GM19463 (cell line): Measurements from ENCODE around the gene PRKCI.
A peak's percentile ranks its signal among the peaks of the same experiment; 100 is the strongest.
"Not testable (repeated sequence)": the region's sequence is repeated elsewhere in the genome, so short reads cannot be mapped to it uniquely, and the experiment has no call there.

Source experiments
- ATAC-seq: cut with Tn5 transposase; IDR thresholded peaks from one replicate; pipeline ENCODE4 v1.9.1; 2021; ENCODE audit warnings: mild to moderate bottlenecking, moderate library complexity; ENCODE audit not compliant: unreplicated experiment

PRKCI gene

GRCh38 chr3:170221924-170222646 is at the start of gene PRKCI:
TSS of gene PRKCI (plus strand) at chr3:170222424. CDS start at chr3:170222670, 246 bp downstream.
- ATAC-seq = peak; percentile 96

GRCh38 chr3:170178651-170179050 is 43.6 kb upstream of the PRKCI start:
- no peak for ATAC-seq

GRCh38 chr3:170179432-170179831 is 42.8 kb upstream of the PRKCI start:
- no peak for ATAC-seq

- peak; percentile 11 for ATAC-seq
Observed at GRCh38 chr3:170180079-170180907, 41.9 kb upstream of the PRKCI start.

GRCh38 chr3:170180908-170181885 is 41.0 kb upstream of the PRKCI start, which contains the start of gene PHC3:
TSS of gene PHC3 (minus strand) at chr3:170181733. CDS start at chr3:170181715, 18 bp downstream.
- peak; percentile 72 for ATAC-seq

- peak; percentile 14 for ATAC-seq
Observed at GRCh38 chr3:170189398-170190256, 32.6 kb upstream of the PRKCI start.

GRCh38 chr3:170195759-170196158 is 26.5 kb upstream of the PRKCI start:
- not testable (repeated sequence) for ATAC-seq

- ATAC-seq = no peak
Observed at GRCh38 chr3:170196833-170197232, 25.4 kb upstream of the PRKCI start.

- ATAC-seq = no peak
Observed at GRCh38 chr3:170200987-170201386, 21.2 kb upstream of the PRKCI start.

- ATAC-seq = no peak
Observed at GRCh38 chr3:170201527-170201926, 20.7 kb upstream of the PRKCI start.

GRCh38 chr3:170203457-170203856 is 18.8 kb upstream of the PRKCI start:
- ATAC-seq = no peak

GRCh38 chr3:170204023-170204472 is 18.2 kb upstream of the PRKCI start:
- ATAC-seq = no peak

GRCh38 chr3:170204509-170204908 is 17.7 kb upstream of the PRKCI start:
- ATAC-seq = no peak

GRCh38 chr3:170205302-170205701 is 16.9 kb upstream of the PRKCI start:
- no peak for ATAC-seq

GRCh38 chr3:170206164-170206762 is 16.0 kb upstream of the PRKCI start:
- not testable (repeated sequence) for ATAC-seq

GRCh38 chr3:170207717-170208116 is 14.5 kb upstream of the PRKCI start:
- no peak for ATAC-seq

GRCh38 chr3:170211668-170212067 is 10.6 kb upstream of the PRKCI start:
- no peak for ATAC-seq

- no peak for ATAC-seq
Observed at GRCh38 chr3:170219850-170220249, 2.4 kb upstream of the PRKCI start.

GRCh38 chr3:170220871-170221270 is 1.4 kb upstream of the PRKCI start:
- no peak for ATAC-seq
